HEK293 (cell line): ENCODE data around the gene APCDD1.

ENCODE experiments used
- CTCF ChIA-PET: fragments of 350-600 bp; formaldehyde crosslinking; extraction: SDS; loops from one replicate; lab custom pipeline; 2021; ENCODE audit warnings: antibody characterized with exemption; lab: Yijun Ruan, JAX
- POLR2A ChIA-PET: fragments of 300-600 bp; formaldehyde crosslinking; extraction: SDS; loops from one replicate; lab custom pipeline; 2020; ENCODE audit warnings: antibody characterized with exemption, inconsistent platforms; lab: Yijun Ruan, JAX
- H3K27ac ChIP-seq: fragments of 200-500 bp; sonication (Bioruptor generic); 2 replicates; pipeline ENCODE4 v1.5.1; 2014; ENCODE audit warnings: low read depth, low read length, control low read depth, inconsistent platforms; ENCODE audit errors: extremely low read depth
- H3K36me3 ChIP-seq, 2 experiments: fragments of 200-500 bp in 1 of 2; sonication (Bioruptor generic) in 1 of 2; 1 replicate in 1 of 2; 2 replicates in 1 of 2; pipeline ENCODE4 v1.5.1; 2014 to 2017; ENCODE audit warnings: inconsistent platforms in 2 of 2, low read length in 2 of 2; ENCODE audit not compliant: control insufficient read depth in 2 of 2, insufficient read depth in 1 of 2
- H3K4me1 ChIP-seq: fragments of 200-500 bp; sonication (Bioruptor generic); 2 replicates; pipeline ENCODE4 v1.5.1; 2014; ENCODE audit warnings: mild to moderate bottlenecking, low read length, inconsistent platforms; ENCODE audit not compliant: control insufficient read depth, insufficient read depth
- H3K4me3 ChIP-seq: 2 replicates; pipeline ENCODE4 v1.5.1; 2011; ENCODE audit warnings: low read depth, mild to moderate bottlenecking, control low read depth, low read length, moderate library complexity
- H3K9me3 ChIP-seq: fragments of 200-500 bp; sonication (Bioruptor generic); 2 replicates; pipeline ENCODE4 v1.5.1; 2014; ENCODE audit warnings: low read depth, low read length, inconsistent platforms; ENCODE audit not compliant: control insufficient read depth, insufficient read depth
- FEZF1 ChIP-seq: fragments of 450-650 bp; formaldehyde crosslinking; IDR thresholded peaks from 2 replicates; pipeline ENCODE4 v1.5.1; 2016; ENCODE audit warnings: missing biosample characterization, missing genetic modification characterization
- SCRT2 ChIP-seq: fragments of 450-650 bp; formaldehyde crosslinking; IDR thresholded peaks from 2 replicates; pipeline ENCODE4 v1.5.1; 2016; ENCODE audit warnings: missing biosample characterization, missing genetic modification characterization
- SP2 ChIP-seq: fragments of 450-650 bp; formaldehyde crosslinking; IDR thresholded peaks from 2 replicates; pipeline ENCODE4 v1.5.1; 2016; ENCODE audit warnings: missing biosample characterization, missing genetic modification characterization
- SP7 ChIP-seq: fragments of 450-650 bp; formaldehyde crosslinking; IDR thresholded peaks from 2 replicates; pipeline ENCODE4 v1.5.1; 2016; ENCODE audit warnings: missing biosample characterization, missing genetic modification characterization
- YY2 ChIP-seq: fragments of 450-650 bp; formaldehyde crosslinking; IDR thresholded peaks from 2 replicates; pipeline ENCODE4 v1.5.1; 2016; ENCODE audit warnings: missing biosample characterization, missing genetic modification characterization
- ZBTB17 ChIP-seq: fragments of 450-650 bp; formaldehyde crosslinking; IDR thresholded peaks from 2 replicates; pipeline ENCODE4 v1.5.1; 2016; ENCODE audit warnings: missing biosample characterization, missing genetic modification characterization
- ZBTB21 ChIP-seq: fragments of 450-650 bp; formaldehyde crosslinking; IDR thresholded peaks from 2 replicates; pipeline ENCODE4 v1.5.1; 2017; ENCODE audit warnings: missing biosample characterization, missing genetic modification characterization
- ZBTB7A ChIP-seq: fragments of 450-650 bp; formaldehyde crosslinking; IDR thresholded peaks from 2 replicates; pipeline ENCODE4 v1.5.1; 2016; ENCODE audit warnings: low read depth, missing biosample characterization, missing genetic modification characterization
- ZNF138 ChIP-seq: fragments of 450-650 bp; formaldehyde crosslinking; IDR thresholded peaks from 2 replicates; pipeline ENCODE4 v1.5.1; 2016; ENCODE audit warnings: missing biosample characterization, missing genetic modification characterization, borderline replicate concordance
- ZNF155 ChIP-seq: fragments of 450-650 bp; formaldehyde crosslinking; IDR thresholded peaks from 2 replicates; pipeline ENCODE4 v1.5.1; 2016; ENCODE audit warnings: missing biosample characterization, missing genetic modification characterization
- ZNF521 ChIP-seq: fragments of 450-650 bp; formaldehyde crosslinking; IDR thresholded peaks from 2 replicates; pipeline ENCODE4 v1.5.1; 2017; ENCODE audit warnings: missing biosample characterization, mild to moderate bottlenecking, missing genetic modification characterization
- ZNF561 ChIP-seq: fragments of 450-650 bp; IDR thresholded peaks from 2 replicates; pipeline ENCODE4 v1.5.1; 2018; ENCODE audit warnings: missing biosample characterization, missing genetic modification characterization, borderline replicate concordance
- ZNF600 ChIP-seq: fragments of 450-650 bp; formaldehyde crosslinking; IDR thresholded peaks from 2 replicates; pipeline ENCODE4 v1.5.1; 2016; ENCODE audit warnings: missing biosample characterization, missing genetic modification characterization
- ZNF776 ChIP-seq: fragments of 450-650 bp; formaldehyde crosslinking; IDR thresholded peaks from 2 replicates; pipeline ENCODE4 v1.5.0; 2017; ENCODE audit warnings: missing biosample characterization, missing genetic modification characterization, borderline replicate concordance
- TF ChIP-seq, protein P1 (sequence below): IDR thresholded peaks from 2 replicates; pipeline ENCODE4 v1.6.1; 2011; ENCODE audit warnings: mild to moderate bottlenecking, low read depth, low read length, borderline replicate concordance
- TF ChIP-seq, protein P2 (sequence below): fragments of 450-650 bp; formaldehyde crosslinking; IDR thresholded peaks from 2 replicates; pipeline ENCODE4 v1.5.1; 2016; ENCODE audit warnings: missing biosample characterization, missing genetic modification characterization, borderline replicate concordance
- TF ChIP-seq, protein P3 (sequence below): fragments of 450-650 bp; IDR thresholded peaks from 2 replicates; pipeline ENCODE4 v1.5.1; 2018; ENCODE audit warnings: missing biosample characterization, missing genetic modification characterization

The APCDD1 gene

DNA sequence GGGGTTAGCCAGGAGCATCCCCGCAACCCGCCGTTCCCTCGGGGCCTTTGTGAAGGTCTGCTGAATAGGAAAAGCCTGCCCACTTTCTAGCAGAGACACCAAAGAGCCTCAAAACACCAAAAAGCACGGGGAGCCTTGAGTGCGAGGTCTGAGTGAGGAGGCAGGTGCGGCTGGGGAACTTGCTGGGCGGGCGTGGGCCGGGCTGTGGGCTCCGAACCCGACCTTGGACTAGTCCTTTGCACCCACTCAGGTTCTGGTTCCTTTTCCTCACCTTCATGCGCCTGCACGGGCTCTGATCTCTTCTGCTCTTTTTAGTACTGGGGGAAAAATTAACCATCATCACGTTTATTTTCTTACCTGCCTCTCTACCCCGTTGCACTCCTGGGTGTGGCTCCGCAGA lies 19.9 kb downstream of the APCDD1 start:
- peaks cover 12% of the 10 kb centered on the region for H3K4me1 ChIP-seq
- ChIA-PET POLR2A (no interaction called here), CTCF (no interaction called here)

DNA sequence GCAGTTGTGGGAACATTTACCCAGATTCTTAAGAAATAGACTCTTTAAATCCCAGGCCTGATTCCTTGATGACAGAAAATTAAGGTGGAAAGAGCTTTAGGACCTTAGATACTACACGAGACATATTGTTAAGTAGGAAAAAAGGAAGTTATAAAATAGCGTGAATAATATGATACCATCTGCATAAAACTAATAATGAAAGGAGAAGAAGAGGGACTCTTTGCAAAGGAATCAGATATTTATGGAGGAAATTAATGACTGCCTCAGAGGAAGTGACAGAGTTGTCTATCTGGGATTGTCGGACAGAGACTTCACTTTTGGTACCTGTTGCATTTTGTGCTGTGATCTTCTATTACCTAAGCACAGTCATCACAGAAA lies 20.8 kb downstream of the APCDD1 start:
- Histone ChIP-seq H3K4me1 (peaks cover 12% of the 10 kb centered on the region), H3K9me3 (no peaks in the 10 kb centered on the region), H3K4me3 (no peak overlapping the region), H3K27ac (no peak overlapping the region), H3K36me3 (no peaks in the 10 kb centered on the region)
- ChIA-PET CTCF (no interaction called here), POLR2A (no interaction called here)
- TF ChIP-seq ZBTB7A (tag by site-specific recombination), result no peak
- TF ChIP-seq, protein P1, sequence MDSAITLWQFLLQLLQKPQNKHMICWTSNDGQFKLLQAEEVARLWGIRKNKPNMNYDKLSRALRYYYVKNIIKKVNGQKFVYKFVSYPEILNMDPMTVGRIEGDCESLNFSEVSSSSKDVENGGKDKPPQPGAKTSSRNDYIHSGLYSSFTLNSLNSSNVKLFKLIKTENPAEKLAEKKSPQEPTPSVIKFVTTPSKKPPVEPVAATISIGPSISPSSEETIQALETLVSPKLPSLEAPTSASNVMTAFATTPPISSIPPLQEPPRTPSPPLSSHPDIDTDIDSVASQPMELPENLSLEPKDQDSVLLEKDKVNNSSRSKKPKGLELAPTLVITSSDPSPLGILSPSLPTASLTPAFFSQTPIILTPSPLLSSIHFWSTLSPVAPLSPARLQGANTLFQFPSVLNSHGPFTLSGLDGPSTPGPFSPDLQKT, result no peak
- TF ChIP-seq, protein P2, sequence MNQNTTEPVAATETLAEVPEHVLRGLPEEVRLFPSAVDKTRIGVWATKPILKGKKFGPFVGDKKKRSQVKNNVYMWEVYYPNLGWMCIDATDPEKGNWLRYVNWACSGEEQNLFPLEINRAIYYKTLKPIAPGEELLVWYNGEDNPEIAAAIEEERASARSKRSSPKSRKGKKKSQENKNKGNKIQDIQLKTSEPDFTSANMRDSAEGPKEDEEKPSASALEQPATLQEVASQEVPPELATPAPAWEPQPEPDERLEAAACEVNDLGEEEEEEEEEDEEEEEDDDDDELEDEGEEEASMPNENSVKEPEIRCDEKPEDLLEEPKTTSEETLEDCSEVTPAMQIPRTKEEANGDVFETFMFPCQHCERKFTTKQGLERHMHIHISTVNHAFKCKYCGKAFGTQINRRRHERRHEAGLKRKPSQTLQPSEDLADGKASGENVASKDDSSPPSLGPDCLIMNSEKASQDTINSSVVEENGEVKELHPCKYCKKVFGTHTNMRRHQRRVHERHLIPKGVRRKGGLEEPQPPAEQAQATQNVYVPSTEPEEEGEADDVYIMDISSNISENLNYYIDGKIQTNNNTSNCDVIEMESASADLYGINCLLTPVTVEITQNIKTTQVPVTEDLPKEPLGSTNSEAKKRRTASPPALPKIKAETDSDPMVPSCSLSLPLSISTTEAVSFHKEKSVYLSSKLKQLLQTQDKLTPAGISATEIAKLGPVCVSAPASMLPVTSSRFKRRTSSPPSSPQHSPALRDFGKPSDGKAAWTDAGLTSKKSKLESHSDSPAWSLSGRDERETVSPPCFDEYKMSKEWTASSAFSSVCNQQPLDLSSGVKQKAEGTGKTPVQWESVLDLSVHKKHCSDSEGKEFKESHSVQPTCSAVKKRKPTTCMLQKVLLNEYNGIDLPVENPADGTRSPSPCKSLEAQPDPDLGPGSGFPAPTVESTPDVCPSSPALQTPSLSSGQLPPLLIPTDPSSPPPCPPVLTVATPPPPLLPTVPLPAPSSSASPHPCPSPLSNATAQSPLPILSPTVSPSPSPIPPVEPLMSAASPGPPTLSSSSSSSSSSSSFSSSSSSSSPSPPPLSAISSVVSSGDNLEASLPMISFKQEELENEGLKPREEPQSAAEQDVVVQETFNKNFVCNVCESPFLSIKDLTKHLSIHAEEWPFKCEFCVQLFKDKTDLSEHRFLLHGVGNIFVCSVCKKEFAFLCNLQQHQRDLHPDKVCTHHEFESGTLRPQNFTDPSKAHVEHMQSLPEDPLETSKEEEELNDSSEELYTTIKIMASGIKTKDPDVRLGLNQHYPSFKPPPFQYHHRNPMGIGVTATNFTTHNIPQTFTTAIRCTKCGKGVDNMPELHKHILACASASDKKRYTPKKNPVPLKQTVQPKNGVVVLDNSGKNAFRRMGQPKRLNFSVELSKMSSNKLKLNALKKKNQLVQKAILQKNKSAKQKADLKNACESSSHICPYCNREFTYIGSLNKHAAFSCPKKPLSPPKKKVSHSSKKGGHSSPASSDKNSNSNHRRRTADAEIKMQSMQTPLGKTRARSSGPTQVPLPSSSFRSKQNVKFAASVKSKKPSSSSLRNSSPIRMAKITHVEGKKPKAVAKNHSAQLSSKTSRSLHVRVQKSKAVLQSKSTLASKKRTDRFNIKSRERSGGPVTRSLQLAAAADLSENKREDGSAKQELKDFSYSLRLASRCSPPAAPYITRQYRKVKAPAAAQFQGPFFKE (tag by site-specific recombination), result no peak
- no peak for TF ChIP-seq ZBTB21 (tag by site-specific recombination)
- TF ChIP-seq FEZF1 (tag by site-specific recombination), result no peak
- TF ChIP-seq SCRT2 (tag by site-specific recombination), result 0 out of 2 replicates have a peak, but pooled peaks have one; percentile 24
- no peak for TF ChIP-seq ZNF155 (tag by site-specific recombination)
- no peak for TF ChIP-seq YY2 (tag by site-specific recombination)
- TF ChIP-seq SP7 (tag by site-specific recombination), result no peak

More for the DNA sequence above, 19.9 kb downstream of the APCDD1 start:
- no peaks in the 10 kb centered on the region for H3K36me3 ChIP-seq
- H3K4me3 ChIP-seq, result no peak overlapping the region
- TF ChIP-seq ZNF561 (tag by site-specific recombination) (no peak), ZNF521 (tag by site-specific recombination) (no peak), SCRT2 (tag by site-specific recombination) (no peak), ZBTB17 (tag by site-specific recombination) (no peak), ZNF138 (tag by site-specific recombination) (no peak), SP2 (tag by site-specific recombination) (no peak), ZNF776 (tag by site-specific recombination) (no peak), ZNF600 (tag by site-specific recombination) (no peak)
- TF ChIP-seq, protein P3, sequence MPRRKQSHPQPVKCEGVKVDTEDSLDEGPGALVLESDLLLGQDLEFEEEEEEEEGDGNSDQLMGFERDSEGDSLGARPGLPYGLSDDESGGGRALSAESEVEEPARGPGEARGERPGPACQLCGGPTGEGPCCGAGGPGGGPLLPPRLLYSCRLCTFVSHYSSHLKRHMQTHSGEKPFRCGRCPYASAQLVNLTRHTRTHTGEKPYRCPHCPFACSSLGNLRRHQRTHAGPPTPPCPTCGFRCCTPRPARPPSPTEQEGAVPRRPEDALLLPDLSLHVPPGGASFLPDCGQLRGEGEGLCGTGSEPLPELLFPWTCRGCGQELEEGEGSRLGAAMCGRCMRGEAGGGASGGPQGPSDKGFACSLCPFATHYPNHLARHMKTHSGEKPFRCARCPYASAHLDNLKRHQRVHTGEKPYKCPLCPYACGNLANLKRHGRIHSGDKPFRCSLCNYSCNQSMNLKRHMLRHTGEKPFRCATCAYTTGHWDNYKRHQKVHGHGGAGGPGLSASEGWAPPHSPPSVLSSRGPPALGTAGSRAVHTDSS, result no peak
- no peaks in the 10 kb centered on the region for H3K9me3 ChIP-seq
- no peak overlapping the region for H3K27ac ChIP-seq
